SK-N-SH (cell line): ENCODE results near the gene KIF25.

Experiments
- EP300 ChIP-seq, 2 experiments: IDR thresholded peaks; 2 replicates each; pipeline versions ENCODE4 v1.4.0 to v1.6.1; 2012; ENCODE audit warnings: borderline replicate concordance in 1 of 2, low read depth in 1 of 2, low read length in 1 of 2
- POLR2AphosphoS5 ChIP-seq: IDR thresholded peaks from 2 replicates; pipeline ENCODE4 v1.6.1; 2012; ENCODE audit warnings: low read depth, low read length
- RCOR1 ChIP-seq: fragments of 150-350 bp; IDR thresholded peaks from 2 replicates; pipeline ENCODE4 v1.6.1; 2017; ENCODE audit warnings: antibody characterized with exemption, low read length
- RFX5 ChIP-seq: IDR thresholded peaks from 2 replicates; pipeline ENCODE4 v1.6.1; 2012; ENCODE audit warnings: mild to moderate bottlenecking, improper control_type of control experiment, low read length
- RXRA ChIP-seq: IDR thresholded peaks from 2 replicates; pipeline ENCODE4 v1.4.0; 2012; ENCODE audit warnings: low read depth, mild to moderate bottlenecking, borderline replicate concordance
- SIN3A ChIP-seq: IDR thresholded peaks from 2 replicates; pipeline ENCODE4 v1.6.1; 2012; ENCODE audit warnings: low read depth, mild to moderate bottlenecking, low read length, moderate library complexity, borderline replicate concordance
- TAF1 ChIP-seq: IDR thresholded peaks from 2 replicates; pipeline ENCODE4 v1.6.1; 2012; ENCODE audit warnings: low read depth, mild to moderate bottlenecking, low read length, moderate library complexity, borderline replicate concordance
- YY1 ChIP-seq: IDR thresholded peaks from 2 replicates; pipeline ENCODE4 v1.4.0; 2012; ENCODE audit warnings: low read depth, mild to moderate bottlenecking
- TF ChIP-seq, protein P1 (sequence below): fragments of 200-600 bp; sonication (generic); IDR thresholded peaks from 2 replicates; pipeline ENCODE4 v1.6.1; 2017; ENCODE audit warnings: antibody characterized with exemption, mild to moderate bottlenecking, moderate library complexity
- TF ChIP-seq, protein P2 (sequence below): fragments of 150-350 bp; IDR thresholded peaks from 2 replicates; pipeline ENCODE4 v1.6.1; 2017; ENCODE audit warnings: antibody characterized with exemption, low read length, low read depth, borderline replicate concordance
- TF ChIP-seq, protein P3 (sequence below): IDR thresholded peaks from 2 replicates; pipeline ENCODE4 v1.6.1; 2012; ENCODE audit warnings: mild to moderate bottlenecking, low read depth, low read length, moderate library complexity
- TF ChIP-seq, protein P4 (sequence below): IDR thresholded peaks from 2 replicates; pipeline ENCODE4 v1.4.0; 2012; ENCODE audit warnings: low read depth

DNA sequence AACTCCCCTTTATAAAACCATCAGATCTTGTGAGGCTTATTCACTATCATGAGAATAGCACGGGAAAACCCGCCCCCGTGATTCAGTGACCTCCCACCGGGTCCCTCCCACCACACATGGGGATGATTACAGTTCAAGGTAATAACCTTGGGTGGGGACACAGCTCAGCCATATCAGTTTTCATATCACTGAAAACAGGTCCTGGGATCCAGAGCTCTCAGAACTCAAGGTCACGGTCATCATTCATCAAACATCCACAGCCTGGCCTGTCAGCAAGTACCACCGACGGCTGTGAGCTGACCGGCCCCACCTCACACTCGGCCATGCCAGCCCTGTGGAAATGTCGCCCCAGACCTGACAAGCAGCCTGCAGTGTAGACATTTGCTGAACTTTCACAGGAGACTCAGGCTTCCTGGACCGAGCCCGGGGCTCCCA, 95.6 kb downstream of the KIF25 start:
- TF ChIP-seq, protein P1, sequence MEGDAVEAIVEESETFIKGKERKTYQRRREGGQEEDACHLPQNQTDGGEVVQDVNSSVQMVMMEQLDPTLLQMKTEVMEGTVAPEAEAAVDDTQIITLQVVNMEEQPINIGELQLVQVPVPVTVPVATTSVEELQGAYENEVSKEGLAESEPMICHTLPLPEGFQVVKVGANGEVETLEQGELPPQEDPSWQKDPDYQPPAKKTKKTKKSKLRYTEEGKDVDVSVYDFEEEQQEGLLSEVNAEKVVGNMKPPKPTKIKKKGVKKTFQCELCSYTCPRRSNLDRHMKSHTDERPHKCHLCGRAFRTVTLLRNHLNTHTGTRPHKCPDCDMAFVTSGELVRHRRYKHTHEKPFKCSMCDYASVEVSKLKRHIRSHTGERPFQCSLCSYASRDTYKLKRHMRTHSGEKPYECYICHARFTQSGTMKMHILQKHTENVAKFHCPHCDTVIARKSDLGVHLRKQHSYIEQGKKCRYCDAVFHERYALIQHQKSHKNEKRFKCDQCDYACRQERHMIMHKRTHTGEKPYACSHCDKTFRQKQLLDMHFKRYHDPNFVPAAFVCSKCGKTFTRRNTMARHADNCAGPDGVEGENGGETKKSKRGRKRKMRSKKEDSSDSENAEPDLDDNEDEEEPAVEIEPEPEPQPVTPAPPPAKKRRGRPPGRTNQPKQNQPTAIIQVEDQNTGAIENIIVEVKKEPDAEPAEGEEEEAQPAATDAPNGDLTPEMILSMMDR = no peak
- TF ChIP-seq POLR2AphosphoS5 = no peak
- no peak for TF ChIP-seq RXRA
- TF ChIP-seq, protein P2, sequence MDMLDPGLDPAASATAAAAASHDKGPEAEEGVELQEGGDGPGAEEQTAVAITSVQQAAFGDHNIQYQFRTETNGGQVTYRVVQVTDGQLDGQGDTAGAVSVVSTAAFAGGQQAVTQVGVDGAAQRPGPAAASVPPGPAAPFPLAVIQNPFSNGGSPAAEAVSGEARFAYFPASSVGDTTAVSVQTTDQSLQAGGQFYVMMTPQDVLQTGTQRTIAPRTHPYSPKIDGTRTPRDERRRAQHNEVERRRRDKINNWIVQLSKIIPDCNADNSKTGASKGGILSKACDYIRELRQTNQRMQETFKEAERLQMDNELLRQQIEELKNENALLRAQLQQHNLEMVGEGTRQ = no peak
- no peak for TF ChIP-seq RCOR1
- TF ChIP-seq, protein P3, sequence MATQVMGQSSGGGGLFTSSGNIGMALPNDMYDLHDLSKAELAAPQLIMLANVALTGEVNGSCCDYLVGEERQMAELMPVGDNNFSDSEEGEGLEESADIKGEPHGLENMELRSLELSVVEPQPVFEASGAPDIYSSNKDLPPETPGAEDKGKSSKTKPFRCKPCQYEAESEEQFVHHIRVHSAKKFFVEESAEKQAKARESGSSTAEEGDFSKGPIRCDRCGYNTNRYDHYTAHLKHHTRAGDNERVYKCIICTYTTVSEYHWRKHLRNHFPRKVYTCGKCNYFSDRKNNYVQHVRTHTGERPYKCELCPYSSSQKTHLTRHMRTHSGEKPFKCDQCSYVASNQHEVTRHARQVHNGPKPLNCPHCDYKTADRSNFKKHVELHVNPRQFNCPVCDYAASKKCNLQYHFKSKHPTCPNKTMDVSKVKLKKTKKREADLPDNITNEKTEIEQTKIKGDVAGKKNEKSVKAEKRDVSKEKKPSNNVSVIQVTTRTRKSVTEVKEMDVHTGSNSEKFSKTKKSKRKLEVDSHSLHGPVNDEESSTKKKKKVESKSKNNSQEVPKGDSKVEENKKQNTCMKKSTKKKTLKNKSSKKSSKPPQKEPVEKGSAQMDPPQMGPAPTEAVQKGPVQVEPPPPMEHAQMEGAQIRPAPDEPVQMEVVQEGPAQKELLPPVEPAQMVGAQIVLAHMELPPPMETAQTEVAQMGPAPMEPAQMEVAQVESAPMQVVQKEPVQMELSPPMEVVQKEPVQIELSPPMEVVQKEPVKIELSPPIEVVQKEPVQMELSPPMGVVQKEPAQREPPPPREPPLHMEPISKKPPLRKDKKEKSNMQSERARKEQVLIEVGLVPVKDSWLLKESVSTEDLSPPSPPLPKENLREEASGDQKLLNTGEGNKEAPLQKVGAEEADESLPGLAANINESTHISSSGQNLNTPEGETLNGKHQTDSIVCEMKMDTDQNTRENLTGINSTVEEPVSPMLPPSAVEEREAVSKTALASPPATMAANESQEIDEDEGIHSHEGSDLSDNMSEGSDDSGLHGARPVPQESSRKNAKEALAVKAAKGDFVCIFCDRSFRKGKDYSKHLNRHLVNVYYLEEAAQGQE = no peak
- 0 out of 4 replicates have a peak, but pooled peaks of 1 of the 2 experiments have one; percentile 18 for TF ChIP-seq EP300 (IDR thresholded peaks at IDR 0.05; ENCODE audit: borderline replicate concordance in 1 of 2, low read depth in 1 of 2, low read length in 1 of 2)
- TF ChIP-seq RFX5 = no peak
- TF ChIP-seq TAF1 = no peak
- no peak for TF ChIP-seq SIN3A
- TF ChIP-seq, protein P4, sequence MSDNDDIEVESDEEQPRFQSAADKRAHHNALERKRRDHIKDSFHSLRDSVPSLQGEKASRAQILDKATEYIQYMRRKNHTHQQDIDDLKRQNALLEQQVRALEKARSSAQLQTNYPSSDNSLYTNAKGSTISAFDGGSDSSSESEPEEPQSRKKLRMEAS = no peak
- no peak for TF ChIP-seq YY1
